ENCODE measurements around the gene VPS52. TPM values are rescaled to one million over a fixed set of nuclear protein-coding genes. Genes with fewer than 3 reads are reported as not detected.

VPS52 gene
- total RNA-seq, 1 donor from 2014 or later = 30.6 TPM

DNA sequence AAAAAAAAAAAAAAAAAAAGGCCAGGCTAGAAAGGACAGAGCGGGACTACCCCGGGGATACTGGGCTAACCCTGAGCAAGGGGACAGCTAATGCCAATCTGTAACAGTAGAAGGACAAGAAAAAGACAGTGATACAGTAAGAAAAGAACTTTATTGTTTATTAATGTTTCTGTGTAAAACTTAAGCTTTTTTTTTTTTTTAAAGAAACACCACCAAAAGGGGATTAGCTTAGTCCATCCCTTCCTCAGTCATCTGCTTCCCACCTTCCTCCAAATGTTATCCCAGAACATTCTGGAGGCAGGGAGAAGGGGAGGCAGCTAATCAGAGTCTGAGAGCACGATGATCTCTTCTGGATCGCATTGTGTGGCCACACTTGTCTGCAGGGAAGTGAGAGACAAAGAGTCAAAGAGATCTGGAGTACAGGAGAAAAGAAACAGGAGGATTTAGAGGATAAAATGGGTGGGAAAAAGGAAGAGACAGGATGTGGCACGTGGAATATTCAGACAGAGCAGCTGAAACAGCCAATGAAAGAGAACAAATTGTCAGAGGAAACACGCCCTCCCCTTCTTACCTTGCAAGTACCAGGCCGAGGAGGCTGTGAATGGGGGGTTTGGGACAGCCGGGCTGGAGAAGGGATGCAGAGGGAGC lies 46.9 kb upstream of the VPS52 start:
- H3K4me1 Mint-ChIP-seq (ENCODE audit: low read depth, unreplicated experiment) = peaks cover 29% of the 10 kb centered on the region
- peak overlapping the region; percentile 72 for H3K27ac ChIP-seq (ENCODE audit: low read depth, low read length)

DNA sequence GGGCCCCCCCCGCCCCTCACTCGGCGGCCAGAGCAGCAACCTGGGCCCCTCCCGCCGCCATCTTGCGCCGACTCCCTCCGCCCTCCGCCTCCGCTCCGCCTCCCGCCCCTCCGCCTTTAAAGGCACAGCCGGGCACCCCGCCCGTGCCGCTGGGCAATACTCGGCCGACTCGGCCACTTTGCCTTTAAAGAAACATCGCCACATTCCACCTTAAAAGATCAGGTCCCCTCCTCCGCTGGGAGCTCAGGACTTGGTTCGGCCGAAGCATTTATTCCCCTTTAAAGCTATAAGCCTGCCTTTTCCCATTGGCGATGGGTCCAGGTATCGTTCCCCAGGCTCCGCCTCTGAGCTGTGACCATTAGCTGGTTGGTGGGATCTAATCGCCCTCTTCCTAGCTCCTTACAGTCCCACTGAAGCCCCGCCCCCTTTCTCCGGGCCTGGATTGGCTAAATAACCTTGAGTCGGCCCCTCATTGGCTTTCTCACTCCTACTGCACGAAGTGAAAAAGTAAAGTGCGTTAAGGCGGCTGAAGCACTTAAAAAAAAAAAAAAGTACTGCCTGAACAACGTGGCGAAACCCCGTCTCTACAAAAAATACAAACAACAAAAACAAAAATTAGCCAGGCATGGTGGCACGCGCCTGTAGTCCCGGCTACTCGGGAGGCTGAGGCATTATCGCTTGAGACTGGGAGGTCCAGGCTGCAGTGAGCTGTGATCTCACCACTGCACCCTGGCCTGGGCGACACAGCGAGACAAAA lies 46.2 kb upstream of the VPS52 start, which contains the start of gene ZBTB22:
ZBTB22 (minus strand) TSS at position 76 of the 757 bp plus-strand sequence. CDS start 828 bp downstream, outside the sequence.
- Histone ChIP-seq H4K20me1 (ENCODE audit: insufficient read depth, low read length) (peaks cover 16% of the 10 kb centered on the region), H3K4me1 (ENCODE audit: insufficient read depth, low read length) (peaks cover 58% of the 10 kb centered on the region), H3K36me3 (ENCODE audit: insufficient read depth, low read length) (peaks cover 27% of the 10 kb centered on the region), H3K9me3 (ENCODE audit: insufficient read depth, low read depth, low read length) (no peaks in the 10 kb centered on the region), H2AFZ (ENCODE audit: low read depth, low read length) (peak within 1 kb of the TSS; percentile 59), H3K27me3 (ENCODE audit: insufficient read depth, low read length) (no peaks in the 10 kb centered on the region), H3K4me3 (ENCODE audit: insufficient read depth, low read depth, low read length) (peak within 1 kb of the TSS; percentile 67), H3K9ac (ENCODE audit: low read length) (peak within 1 kb of the TSS; percentile 73), H3K27ac (ENCODE audit: low read depth, low read length) (peak within 1 kb of the TSS; percentile 72), H3K4me2 (ENCODE audit: low read length) (peak within 1 kb of the TSS; percentile 83), H3K79me2 (ENCODE audit: insufficient read depth, low read length) (peaks cover 69% of the 10 kb centered on the region)
- FAIRE-seq (peak; percentile 69), DNase-seq (ENCODE audit: low read depth) (peak; percentile 98)
- Mint-ChIP-seq H3K9me3 (ENCODE audit: unreplicated experiment) (no peaks in the 10 kb centered on the region), H3K36me3 (ENCODE audit: low read depth, unreplicated experiment) (peaks cover 10% of the 10 kb centered on the region), H3K27me3 (ENCODE audit: low read depth, unreplicated experiment) (no peaks in the 10 kb centered on the region), H3K27ac (ENCODE audit: unreplicated experiment) (peak within 1 kb of the TSS; percentile 99), H3K4me3 (ENCODE audit: unreplicated experiment) (peak within 1 kb of the TSS; percentile 95), H3K4me1 (ENCODE audit: low read depth, unreplicated experiment) (peaks cover 29% of the 10 kb centered on the region)
- TF ChIP-seq, protein P1, sequence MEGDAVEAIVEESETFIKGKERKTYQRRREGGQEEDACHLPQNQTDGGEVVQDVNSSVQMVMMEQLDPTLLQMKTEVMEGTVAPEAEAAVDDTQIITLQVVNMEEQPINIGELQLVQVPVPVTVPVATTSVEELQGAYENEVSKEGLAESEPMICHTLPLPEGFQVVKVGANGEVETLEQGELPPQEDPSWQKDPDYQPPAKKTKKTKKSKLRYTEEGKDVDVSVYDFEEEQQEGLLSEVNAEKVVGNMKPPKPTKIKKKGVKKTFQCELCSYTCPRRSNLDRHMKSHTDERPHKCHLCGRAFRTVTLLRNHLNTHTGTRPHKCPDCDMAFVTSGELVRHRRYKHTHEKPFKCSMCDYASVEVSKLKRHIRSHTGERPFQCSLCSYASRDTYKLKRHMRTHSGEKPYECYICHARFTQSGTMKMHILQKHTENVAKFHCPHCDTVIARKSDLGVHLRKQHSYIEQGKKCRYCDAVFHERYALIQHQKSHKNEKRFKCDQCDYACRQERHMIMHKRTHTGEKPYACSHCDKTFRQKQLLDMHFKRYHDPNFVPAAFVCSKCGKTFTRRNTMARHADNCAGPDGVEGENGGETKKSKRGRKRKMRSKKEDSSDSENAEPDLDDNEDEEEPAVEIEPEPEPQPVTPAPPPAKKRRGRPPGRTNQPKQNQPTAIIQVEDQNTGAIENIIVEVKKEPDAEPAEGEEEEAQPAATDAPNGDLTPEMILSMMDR (IDR thresholded peaks at IDR 0.05; ENCODE audit: insufficient read depth, low read depth, low read length) = no peak
- TF ChIP-seq EZH2 (IDR thresholded peaks at IDR 0.05; ENCODE audit: insufficient read depth, low read length) = no peak

More for the DNA sequence above, 46.9 kb upstream of the VPS52 start:
- Histone ChIP-seq H3K4me1 (ENCODE audit: insufficient read depth, low read length) (peaks cover 59% of the 10 kb centered on the region), H3K36me3 (ENCODE audit: insufficient read depth, low read length) (peaks cover 27% of the 10 kb centered on the region), H3K4me2 (ENCODE audit: low read length) (peak overlapping the region; percentile 83), H3K9ac (ENCODE audit: low read length) (peak overlapping the region; percentile 73), H3K4me3 (ENCODE audit: insufficient read depth, low read depth, low read length) (peak overlapping the region; percentile 67), H4K20me1 (ENCODE audit: insufficient read depth, low read length) (peaks cover 14% of the 10 kb centered on the region), H2AFZ (ENCODE audit: low read depth, low read length) (no peak overlapping the region), H3K27me3 (ENCODE audit: insufficient read depth, low read length) (no peaks in the 10 kb centered on the region), H3K9me3 (ENCODE audit: insufficient read depth, low read depth, low read length) (no peaks in the 10 kb centered on the region), H3K79me2 (ENCODE audit: insufficient read depth, low read length) (peaks cover 62% of the 10 kb centered on the region)
- no peak for DNase-seq (ENCODE audit: low read depth)
- Mint-ChIP-seq H3K27ac (ENCODE audit: unreplicated experiment) (peak overlapping the region; percentile 99), H3K27me3 (ENCODE audit: low read depth, unreplicated experiment) (no peaks in the 10 kb centered on the region), H3K4me3 (ENCODE audit: unreplicated experiment) (peak overlapping the region; percentile 95), H3K36me3 (ENCODE audit: low read depth, unreplicated experiment) (peaks cover 10% of the 10 kb centered on the region), H3K9me3 (ENCODE audit: unreplicated experiment) (no peaks in the 10 kb centered on the region)
- TF ChIP-seq, protein P1 (IDR thresholded peaks at IDR 0.05; ENCODE audit: insufficient read depth, low read depth, low read length) = no peak
- TF ChIP-seq EZH2 (IDR thresholded peaks at IDR 0.05; ENCODE audit: insufficient read depth, low read length) = no peak
- FAIRE-seq = no peak

Measured in astrocyte (in vitro differentiated cells and primary cell).